OCI-LY1 (cell line): ENCODE data around the gene GPX7.

Experiments
- H2AFZ ChIP-seq: fragments of 200-600 bp; sonication (generic), shearing (Covaris generic); 2 replicates; pipeline ENCODE4 v1.6.0; 2014; ENCODE audit warnings: antibody characterized with exemption, mild to moderate bottlenecking, low read length
- H3F3A ChIP-seq: fragments of 200-600 bp; sonication (generic), shearing (Covaris generic); 2 replicates; pipeline ENCODE4 v1.6.0; 2014; ENCODE audit warnings: mild to moderate bottlenecking, antibody characterized with exemption, low read length, moderate library complexity; ENCODE audit not compliant: insufficient read depth
- H3K27ac ChIP-seq: fragments of 200-600 bp; sonication (generic); 2 replicates; pipeline ENCODE4 v1.5.1; 2014; ENCODE audit warnings: low read length, mixed run types, mild to moderate bottlenecking, low read depth; ENCODE audit not compliant: poor library complexity, severe bottlenecking
- H3K27me3 ChIP-seq: fragments of 200-600 bp; sonication (generic); 2 replicates; pipeline ENCODE4 v1.6.0; 2014; ENCODE audit warnings: antibody characterized with exemption, mild to moderate bottlenecking, low read length, moderate library complexity; ENCODE audit not compliant: insufficient read depth
- H3K36me3 ChIP-seq: fragments of 200-600 bp; sonication (generic); 2 replicates; pipeline ENCODE4 v1.6.1; 2014; ENCODE audit warnings: mild to moderate bottlenecking, antibody characterized with exemption, low read length, moderate library complexity, mixed read lengths; ENCODE audit not compliant: insufficient read depth
- H3K4me1 ChIP-seq: fragments of 200-600 bp; sonication (generic); 2 replicates; pipeline ENCODE4 v1.5.1; 2014; ENCODE audit warnings: mild to moderate bottlenecking, low read length, moderate library complexity; ENCODE audit not compliant: insufficient read depth, severe bottlenecking
- H3K4me2 ChIP-seq: fragments of 200-600 bp; sonication (generic), shearing (Covaris generic); 2 replicates; pipeline ENCODE4 v1.6.1; 2014; ENCODE audit warnings: low read length
- H3K4me3 ChIP-seq: fragments of 200-600 bp; sonication (generic); 2 replicates; pipeline ENCODE4 v1.5.1; 2014; ENCODE audit warnings: low read length, low read depth, mild to moderate bottlenecking, mixed read lengths; ENCODE audit not compliant: poor library complexity, severe bottlenecking
- H3K79me2 ChIP-seq: fragments of 200-600 bp; shearing (Covaris generic); 2 replicates; pipeline ENCODE4 v1.6.1; 2016; ENCODE audit warnings: mixed run types, low read length, mixed read lengths; ENCODE audit not compliant: insufficient read depth
- H3K9ac ChIP-seq: fragments of 200-600 bp; sonication (generic), shearing (Covaris generic); 2 replicates; pipeline ENCODE4 v1.6.1; 2014; ENCODE audit warnings: mild to moderate bottlenecking, low read length, mixed read lengths
- H3K9me2 ChIP-seq: fragments of 200-600 bp; sonication (generic), shearing (Covaris generic); 2 replicates; pipeline ENCODE4 v1.6.1; 2014; ENCODE audit warnings: low read depth, mild to moderate bottlenecking, low read length, mixed read lengths
- H3K9me3 ChIP-seq: fragments of 200-600 bp; shearing (Covaris generic); 2 replicates; pipeline ENCODE4 v1.6.1; 2014; ENCODE audit warnings: low read length, mixed read lengths
- H4K20me1 ChIP-seq: fragments of 200-600 bp; sonication (generic), shearing (Covaris generic); 2 replicates; pipeline ENCODE4 v1.6.0; 2016; ENCODE audit warnings: mild to moderate bottlenecking, low read length; ENCODE audit not compliant: insufficient read depth
- EZH2 ChIP-seq: fragments of 200-600 bp; sonication (generic), shearing (Covaris generic); IDR thresholded peaks from 2 replicates; pipeline ENCODE4 v1.8.0; 2017; ENCODE audit warnings: borderline replicate concordance, mixed run types, mild to moderate bottlenecking, antibody characterized with exemption, low read length, moderate library complexity, mixed read lengths
- TF ChIP-seq, protein P1 (sequence below): fragments of 200-600 bp; sonication (generic), shearing (Covaris generic); IDR thresholded peaks from 2 replicates; pipeline ENCODE4 v1.5.1; 2017; ENCODE audit warnings: mild to moderate bottlenecking, antibody characterized with exemption, low read length, moderate library complexity, mixed read lengths

The GPX7 gene

DNA sequence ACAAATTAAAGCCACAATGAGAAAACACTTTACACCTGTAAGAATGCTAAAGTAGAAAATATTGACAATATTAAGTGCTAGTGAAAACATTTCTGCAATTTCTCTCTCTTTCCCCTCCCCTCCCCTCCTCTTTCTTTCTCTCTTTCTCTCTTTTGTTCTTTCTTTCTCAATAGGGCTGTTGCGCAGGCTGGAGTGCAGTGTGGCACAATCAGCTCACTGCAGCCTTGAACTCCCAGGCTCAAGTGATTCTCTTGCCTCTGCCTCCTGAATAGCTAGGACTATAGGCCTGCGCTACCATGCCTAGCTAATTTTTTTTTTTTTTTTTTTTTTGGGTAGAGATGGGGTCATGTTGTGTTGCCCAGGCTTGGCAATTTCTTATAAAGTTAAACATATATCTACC, 24.9 kb downstream of the GPX7 start:
- no peaks in the 10 kb centered on the region for H3F3A ChIP-seq
- no peak overlapping the region for H3K9ac ChIP-seq
- H3K27ac ChIP-seq, result peak overlapping the region; percentile 26
- no peak overlapping the region for H3K4me3 ChIP-seq
- no peak overlapping the region for H2AFZ ChIP-seq
- no peaks in the 10 kb centered on the region for H3K79me2 ChIP-seq
- no peak overlapping the region for H3K4me2 ChIP-seq
- H3K4me1 ChIP-seq, result peaks cover 55% of the 10 kb centered on the region
- H3K36me3 ChIP-seq, result no peaks in the 10 kb centered on the region
- TF ChIP-seq, protein P1, sequence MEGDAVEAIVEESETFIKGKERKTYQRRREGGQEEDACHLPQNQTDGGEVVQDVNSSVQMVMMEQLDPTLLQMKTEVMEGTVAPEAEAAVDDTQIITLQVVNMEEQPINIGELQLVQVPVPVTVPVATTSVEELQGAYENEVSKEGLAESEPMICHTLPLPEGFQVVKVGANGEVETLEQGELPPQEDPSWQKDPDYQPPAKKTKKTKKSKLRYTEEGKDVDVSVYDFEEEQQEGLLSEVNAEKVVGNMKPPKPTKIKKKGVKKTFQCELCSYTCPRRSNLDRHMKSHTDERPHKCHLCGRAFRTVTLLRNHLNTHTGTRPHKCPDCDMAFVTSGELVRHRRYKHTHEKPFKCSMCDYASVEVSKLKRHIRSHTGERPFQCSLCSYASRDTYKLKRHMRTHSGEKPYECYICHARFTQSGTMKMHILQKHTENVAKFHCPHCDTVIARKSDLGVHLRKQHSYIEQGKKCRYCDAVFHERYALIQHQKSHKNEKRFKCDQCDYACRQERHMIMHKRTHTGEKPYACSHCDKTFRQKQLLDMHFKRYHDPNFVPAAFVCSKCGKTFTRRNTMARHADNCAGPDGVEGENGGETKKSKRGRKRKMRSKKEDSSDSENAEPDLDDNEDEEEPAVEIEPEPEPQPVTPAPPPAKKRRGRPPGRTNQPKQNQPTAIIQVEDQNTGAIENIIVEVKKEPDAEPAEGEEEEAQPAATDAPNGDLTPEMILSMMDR, result no peak
- no peak for TF ChIP-seq EZH2
- no peaks in the 10 kb centered on the region for H3K27me3 ChIP-seq
- 0 out of 2 replicates have a peak, but pooled peaks cover 4% of the 10 kb centered on the region for H3K9me3 ChIP-seq
- no peaks in the 10 kb centered on the region for H4K20me1 ChIP-seq
- no peaks in the 10 kb centered on the region for H3K9me2 ChIP-seq

DNA sequence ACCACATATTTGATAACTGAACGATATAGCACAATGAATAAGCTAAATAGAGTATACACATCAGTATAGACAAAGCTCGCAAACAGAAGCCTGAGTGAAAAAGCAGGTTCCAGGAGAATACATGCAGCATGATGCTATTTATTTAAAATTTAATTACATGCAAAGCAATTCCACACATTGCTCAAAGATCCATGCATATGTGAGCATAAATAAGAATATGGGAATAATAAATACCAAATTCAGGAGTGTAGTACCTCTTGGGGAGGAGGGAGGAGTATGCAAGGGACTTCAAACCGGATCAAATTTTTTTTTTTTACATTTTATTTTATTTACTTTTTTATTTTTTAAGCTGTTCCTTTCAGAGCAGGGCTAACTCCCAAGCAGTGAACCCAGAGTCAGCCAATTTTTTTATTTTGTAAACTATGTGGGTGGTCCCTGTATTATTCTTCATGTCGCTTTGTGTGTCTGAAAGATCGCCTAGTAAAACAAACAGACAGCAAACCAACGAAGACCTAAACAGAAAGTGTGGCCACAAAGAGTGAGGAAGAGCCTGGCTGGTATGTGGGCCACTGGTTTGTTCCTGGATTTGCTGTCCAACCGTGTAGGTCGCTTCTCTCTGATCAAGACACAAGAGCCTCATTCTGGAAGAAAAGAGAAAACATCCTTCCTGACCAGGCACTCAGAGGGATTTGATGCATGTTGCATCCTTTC, 26.6 kb downstream of the GPX7 start:
- H3K27ac ChIP-seq, result peak overlapping the region; percentile 69
- TF ChIP-seq EZH2, result no peak
- TF ChIP-seq, protein P1, result no peak
- H3F3A ChIP-seq, result no peaks in the 10 kb centered on the region
- H3K9me3 ChIP-seq, result 0 out of 2 replicates have a peak, but pooled peaks cover 3% of the 10 kb centered on the region
- H3K4me3 ChIP-seq, result peak overlapping the region; percentile 5
- no peaks in the 10 kb centered on the region for H3K27me3 ChIP-seq
- H2AFZ ChIP-seq, result no peak overlapping the region
- no peaks in the 10 kb centered on the region for H3K9me2 ChIP-seq
- H3K9ac ChIP-seq, result peak overlapping the region; percentile 28; the same call in 1 of the 2 replicates
- H3K4me2 ChIP-seq, result peak overlapping the region; percentile 50
- no peaks in the 10 kb centered on the region for H4K20me1 ChIP-seq
- no peaks in the 10 kb centered on the region for H3K36me3 ChIP-seq
- peaks cover 71% of the 10 kb centered on the region for H3K4me1 ChIP-seq
- no peaks in the 10 kb centered on the region for H3K79me2 ChIP-seq

DNA sequence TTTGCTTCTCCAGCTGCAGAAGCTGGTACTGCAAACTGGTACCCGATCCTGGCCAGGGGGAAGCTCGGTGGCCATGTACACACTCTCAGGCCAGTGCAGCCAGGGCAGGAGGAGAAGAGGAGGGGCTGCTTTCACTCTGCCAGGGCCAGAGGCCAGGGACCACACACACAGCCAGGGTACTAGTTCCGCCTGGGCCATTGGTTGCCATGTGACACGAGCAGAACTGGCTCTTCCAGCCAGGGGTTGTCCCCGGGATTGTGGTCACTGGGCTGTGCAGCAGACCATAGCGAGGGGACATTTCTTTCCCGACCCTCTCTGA, 27.1 kb downstream of the GPX7 start:
- Histone ChIP-seq H3K36me3 (no peaks in the 10 kb centered on the region), H3K4me3 (peak overlapping the region; percentile 5), H3K4me1 (peaks cover 76% of the 10 kb centered on the region), H3F3A (no peaks in the 10 kb centered on the region), H3K9me2 (no peaks in the 10 kb centered on the region), H2AFZ (no peak overlapping the region), H3K79me2 (no peaks in the 10 kb centered on the region), H3K4me2 (peak overlapping the region; percentile 50), H3K9ac (peak overlapping the region; percentile 28; the same call in 1 of the 2 replicates), H3K27me3 (no peaks in the 10 kb centered on the region), H3K27ac (peak overlapping the region; percentile 69), H4K20me1 (no peaks in the 10 kb centered on the region), H3K9me3 (no peaks in the 10 kb centered on the region)
- TF ChIP-seq, protein P1, result no peak
- no peak for TF ChIP-seq EZH2
